ENCODE data around the gene PRXL2C.
"Not testable (repeated sequence)": the region's sequence is repeated elsewhere in the genome, so short reads cannot be mapped to it uniquely, and the experiment has no call there.

Gene PRXL2C

GRCh38 chr9:96617439-96618185 is 37.5 kb downstream of the PRXL2C start:
- TF ChIP-seq CTCF (IDR thresholded peaks at IDR 0.05): no peak
- Histone ChIP-seq H3K4me3 (no peak overlapping the region), H3K27ac (peak overlapping the region; percentile 59 to 90)
- no peak for DNase-seq (ENCODE audit: low spot score)

GRCh38 chr9:96616817-96617438 is 38.2 kb downstream of the PRXL2C start:
- H3K27ac ChIP-seq: no peak overlapping the region
- no peak for DNase-seq (ENCODE audit: low spot score)
- H3K4me3 ChIP-seq: no peak overlapping the region
- no peak for TF ChIP-seq CTCF (IDR thresholded peaks at IDR 0.05)

GRCh38 chr9:96615411-96615810 is 39.7 kb downstream of the PRXL2C start:
- no peak overlapping the region for H3K4me3 ChIP-seq
- TF ChIP-seq CTCF (IDR thresholded peaks at IDR 0.05): no peak
- DNase-seq (ENCODE audit: low spot score): no peak
- no peak overlapping the region for H3K27ac ChIP-seq

GRCh38 chr9:96614664-96615063 is 40.5 kb downstream of the PRXL2C start:
- peak overlapping the region in 1 of 2 donors; percentile 27 for H3K27ac ChIP-seq
- H3K4me3 ChIP-seq; DNase-seq (ENCODE audit: low spot score): not testable (repeated sequence)

- no peak for TF ChIP-seq CTCF (IDR thresholded peaks at IDR 0.05)
- no peak overlapping the region for H3K4me3 ChIP-seq
- peak overlapping the region; percentile 34 to 67 for H3K27ac ChIP-seq
- DNase-seq (ENCODE audit: low spot score): no peak
These were observed 42.0 kb downstream of the PRXL2C start for GRCh38 chr9:96612966-96613589.

- Histone ChIP-seq H3K27ac (peak overlapping the region; percentile 34 to 67), H3K4me3 (peak overlapping the region; percentile 9)
- DNase-seq (ENCODE audit: low spot score): peak; percentile 79
- TF ChIP-seq CTCF (IDR thresholded peaks at IDR 0.05): no peak
These were observed 42.8 kb downstream of the PRXL2C start for GRCh38 chr9:96612105-96612965.

- H3K4me3 ChIP-seq: no peak overlapping the region
- no peak for DNase-seq (ENCODE audit: low spot score)
- TF ChIP-seq CTCF (IDR thresholded peaks at IDR 0.05): no peak
- H3K27ac ChIP-seq: peak overlapping the region in 1 of 2 donors; percentile 23
These were observed 43.8 kb downstream of the PRXL2C start for GRCh38 chr9:96611302-96611701.
